Astrocyte (in vitro differentiated cells and primary cell): ENCODE measurements around the gene AGPAT1.

ENCODE experiments used
- CTCF ChIP-seq: IDR thresholded peaks from 2 replicates; pipeline ENCODE4 v1.5.1; 2011; ENCODE audit warnings: low read depth, mild to moderate bottlenecking, inconsistent platforms, low read length, moderate library complexity; ENCODE audit not compliant: insufficient read depth
- EZH2 ChIP-seq: IDR thresholded peaks from 2 replicates; pipeline ENCODE4 v1.6.1; 2012; ENCODE audit warnings: mild to moderate bottlenecking, low read length, inconsistent platforms; ENCODE audit not compliant: insufficient read depth

GRCh38 chr6:32216285-32216684, 40.4 kb upstream of the AGPAT1 start:
- no peak for TF ChIP-seq CTCF
- TF ChIP-seq EZH2, result no peak
